ENCODE data around the gene MINAR1.

GRCh38 chr15:79454063-79454462, 21.9 kb downstream of the MINAR1 start:
- TF ChIP-seq MAFK (conservative IDR thresholded peaks at IDR 0.05 in 1 of 2, IDR thresholded peaks at IDR 0.05 in 1 of 2; ENCODE audit: low read length in 2 of 2) (no peak), EP300 (IDR thresholded peaks at IDR 0.05; ENCODE audit: low read depth in 2 of 2, low read length in 2 of 2) (no peak), EP300 (CRISPR knock-in tag; IDR thresholded peaks at IDR 0.05; ENCODE audit: borderline replicate concordance) (no peak), ZNF704 (CRISPR knock-in tag; IDR thresholded peaks at IDR 0.05; ENCODE audit: borderline replicate concordance) (no peak), CTCF (CRISPR knock-in tag; IDR thresholded peaks at IDR 0.05) (no peak), RBAK (CRISPR knock-in tag; IDR thresholded peaks at IDR 0.05) (no peak), TCF7L2 (IDR thresholded peaks at IDR 0.05; ENCODE audit: low read depth, low read length) (no peak), ZBTB1 (CRISPR knock-in tag; IDR thresholded peaks at IDR 0.05; ENCODE audit: borderline replicate concordance) (no peak), HHEX (CRISPR knock-in tag; IDR thresholded peaks at IDR 0.05) (no peak), MTA3 (CRISPR knock-in tag; IDR thresholded peaks at IDR 0.05) (no peak), REPIN1 (CRISPR knock-in tag; IDR thresholded peaks at IDR 0.05; ENCODE audit: borderline replicate concordance, low read depth) (no peak), POLR2AphosphoS5 (IDR thresholded peaks at IDR 0.05; ENCODE audit: low read depth, low read length) (no peak), CREB1 (IDR thresholded peaks at IDR 0.05) (no peak), CREB1 (CRISPR knock-in tag; IDR thresholded peaks at IDR 0.05) (no peak), FOXM1 (CRISPR knock-in tag; IDR thresholded peaks at IDR 0.05) (no peak)
